ENCODE measurements around the gene HDAC7.

The HDAC7 gene

GRCh38 chr12:47795121-47795813, 24.4 kb downstream of the HDAC7 start:
- no peak for DNase-seq (ENCODE audit: low spot score)

- no peak for DNase-seq (ENCODE audit: low spot score)
Measured at GRCh38 chr12:47794679-47795078, 25.0 kb downstream of the HDAC7 start.

DNA sequence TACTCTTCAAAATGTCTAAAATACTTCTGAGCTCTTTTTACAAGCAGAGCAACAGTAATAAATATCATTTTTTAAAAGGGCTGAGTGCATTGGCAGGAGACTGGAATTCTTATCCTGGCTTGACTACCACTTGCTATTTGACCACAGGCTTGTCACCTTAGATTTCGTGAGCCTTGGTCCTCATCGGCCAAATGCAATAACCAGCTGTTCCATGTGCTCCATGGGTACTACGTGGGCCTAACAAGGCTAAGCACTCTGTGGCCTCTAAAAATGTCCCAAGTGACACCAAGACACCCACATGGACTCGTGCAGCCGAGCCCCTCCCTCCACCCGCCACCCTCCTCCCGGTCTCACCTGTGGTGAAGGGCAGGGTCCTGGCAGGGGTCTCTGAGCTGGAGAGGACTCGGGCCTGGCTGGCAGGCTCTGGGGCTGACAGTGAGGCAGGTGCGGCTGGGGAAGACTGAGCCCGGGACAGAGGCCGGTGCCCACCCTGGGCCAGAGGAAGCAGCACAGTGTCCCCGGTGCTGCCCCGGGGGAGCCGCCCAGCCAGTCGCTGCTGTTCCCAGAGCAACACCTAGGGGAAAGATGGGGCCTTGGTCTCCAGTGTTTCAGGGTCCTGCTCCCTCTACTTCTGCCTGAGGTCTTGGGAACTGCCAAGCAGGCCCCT, 26.6 kb downstream of the HDAC7 start:
- no peak for DNase-seq (ENCODE audit: low spot score)

GRCh38 chr12:47791874-47792273, 27.8 kb downstream of the HDAC7 start:
- DNase-seq (ENCODE audit: low spot score) = no peak

DNA sequence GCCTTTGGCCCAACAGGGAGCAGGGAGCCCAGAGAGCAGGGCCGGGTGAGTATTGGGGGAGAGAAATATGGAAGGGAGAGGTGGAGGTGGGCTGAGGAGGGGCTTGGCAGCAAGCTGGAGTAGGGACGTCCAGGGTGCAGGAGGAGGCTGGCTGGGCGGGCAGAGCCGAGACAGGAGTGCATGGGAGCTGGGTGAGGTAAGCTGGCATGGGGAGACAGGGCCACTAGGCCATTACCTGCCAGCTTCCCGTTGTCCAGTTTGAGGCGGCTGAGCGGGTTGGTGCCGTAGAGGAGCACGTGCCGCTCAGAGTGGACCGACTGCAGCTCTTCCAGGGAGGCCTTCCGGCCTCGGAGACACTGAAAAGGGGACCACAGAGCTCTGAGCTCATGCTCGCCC, 28.4 kb downstream of the HDAC7 start:
- no peak for DNase-seq (ENCODE audit: low spot score)

GRCh38 chr12:47790676-47791350, 28.9 kb downstream of the HDAC7 start:
- DNase-seq (ENCODE audit: low spot score) = no peak

- DNase-seq (ENCODE audit: low spot score) = no peak
Measured at GRCh38 chr12:47789712-47790489, 29.8 kb downstream of the HDAC7 start.

- no peak for DNase-seq (ENCODE audit: low spot score)
Measured at GRCh38 chr12:47789141-47789540, 30.6 kb downstream of the HDAC7 start.

DNA sequence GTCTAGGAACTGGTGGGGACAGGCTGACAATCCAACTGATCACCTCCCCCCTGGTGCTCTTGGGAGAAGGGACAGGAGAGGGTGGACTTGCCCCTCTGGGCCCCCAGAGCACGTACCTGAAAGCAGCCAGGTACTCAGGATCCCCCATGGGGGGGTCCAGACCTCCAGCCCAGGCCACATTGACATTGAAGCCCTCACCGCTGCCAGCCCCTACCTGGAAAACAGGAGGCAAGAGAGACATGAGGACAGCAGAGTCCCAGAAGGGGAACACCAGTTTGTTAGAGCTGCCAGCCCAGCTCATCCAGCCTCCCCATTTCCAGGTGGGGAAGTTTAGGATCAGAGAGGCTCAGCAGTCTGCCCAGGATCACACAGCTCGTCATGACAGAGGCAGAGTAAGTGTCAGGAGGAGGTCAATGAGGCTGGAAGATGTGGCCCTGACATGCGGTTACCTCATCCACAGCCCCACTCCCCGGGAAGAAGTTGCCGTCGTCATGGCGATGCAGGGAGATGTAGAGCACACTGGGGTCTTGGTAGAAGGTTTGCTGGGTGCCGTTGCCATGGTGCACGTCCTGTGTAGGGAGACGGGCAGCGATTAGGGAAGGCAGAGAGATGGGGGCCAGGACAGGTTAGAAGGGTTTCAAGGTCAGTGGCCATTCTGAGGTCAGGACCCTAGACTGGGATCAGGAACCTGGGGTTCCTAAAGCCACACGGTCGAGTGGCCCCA, 31.9 kb downstream of the HDAC7 start:
- DNase-seq (ENCODE audit: low spot score) = no peak

GRCh38 chr12:47786662-47787280, 32.9 kb downstream of the HDAC7 start:
- DNase-seq (ENCODE audit: low spot score) = no peak

DNA sequence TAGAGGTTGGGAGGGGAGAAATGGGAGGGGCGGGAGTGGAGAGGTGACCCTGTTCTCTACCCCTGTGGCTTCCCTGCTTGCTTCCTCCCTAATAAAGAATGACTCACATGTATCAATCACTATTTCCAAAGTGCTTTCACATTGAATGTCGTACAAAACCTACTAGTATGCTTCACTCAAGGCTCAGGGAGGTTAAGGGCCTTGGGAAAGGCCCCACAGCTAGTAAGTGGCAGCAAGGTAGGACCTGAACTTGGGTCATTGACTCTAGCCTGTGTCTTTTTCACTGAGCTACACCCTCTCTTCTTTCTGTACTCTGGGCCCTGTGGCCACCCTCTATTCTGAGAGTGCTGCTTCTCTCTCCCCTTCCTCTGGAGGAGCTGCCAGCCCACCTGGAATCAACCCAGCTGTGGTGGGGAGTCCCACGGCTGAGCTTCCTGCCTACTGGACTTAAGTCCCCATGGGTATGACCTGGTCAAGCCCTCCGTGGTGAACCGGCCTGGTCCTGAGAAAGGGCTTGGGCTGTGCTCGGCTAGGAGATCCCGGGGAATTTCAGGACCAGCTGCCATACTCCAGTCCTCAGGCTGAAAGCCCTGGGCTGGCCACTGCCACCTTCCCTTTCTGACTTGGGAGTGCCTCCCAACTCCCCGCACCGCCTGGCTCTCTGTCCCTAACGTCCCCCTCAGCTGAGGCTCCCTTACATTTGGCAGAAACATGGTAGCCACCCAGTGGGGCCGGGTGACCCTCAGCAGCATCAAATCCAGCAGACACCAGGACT, 33.6 kb downstream of the HDAC7 start:
- DNase-seq (ENCODE audit: low spot score) = no peak

GRCh38 chr12:47785036-47785886, 34.4 kb downstream of the HDAC7 start:
- DNase-seq (ENCODE audit: low spot score) = no peak

DNA sequence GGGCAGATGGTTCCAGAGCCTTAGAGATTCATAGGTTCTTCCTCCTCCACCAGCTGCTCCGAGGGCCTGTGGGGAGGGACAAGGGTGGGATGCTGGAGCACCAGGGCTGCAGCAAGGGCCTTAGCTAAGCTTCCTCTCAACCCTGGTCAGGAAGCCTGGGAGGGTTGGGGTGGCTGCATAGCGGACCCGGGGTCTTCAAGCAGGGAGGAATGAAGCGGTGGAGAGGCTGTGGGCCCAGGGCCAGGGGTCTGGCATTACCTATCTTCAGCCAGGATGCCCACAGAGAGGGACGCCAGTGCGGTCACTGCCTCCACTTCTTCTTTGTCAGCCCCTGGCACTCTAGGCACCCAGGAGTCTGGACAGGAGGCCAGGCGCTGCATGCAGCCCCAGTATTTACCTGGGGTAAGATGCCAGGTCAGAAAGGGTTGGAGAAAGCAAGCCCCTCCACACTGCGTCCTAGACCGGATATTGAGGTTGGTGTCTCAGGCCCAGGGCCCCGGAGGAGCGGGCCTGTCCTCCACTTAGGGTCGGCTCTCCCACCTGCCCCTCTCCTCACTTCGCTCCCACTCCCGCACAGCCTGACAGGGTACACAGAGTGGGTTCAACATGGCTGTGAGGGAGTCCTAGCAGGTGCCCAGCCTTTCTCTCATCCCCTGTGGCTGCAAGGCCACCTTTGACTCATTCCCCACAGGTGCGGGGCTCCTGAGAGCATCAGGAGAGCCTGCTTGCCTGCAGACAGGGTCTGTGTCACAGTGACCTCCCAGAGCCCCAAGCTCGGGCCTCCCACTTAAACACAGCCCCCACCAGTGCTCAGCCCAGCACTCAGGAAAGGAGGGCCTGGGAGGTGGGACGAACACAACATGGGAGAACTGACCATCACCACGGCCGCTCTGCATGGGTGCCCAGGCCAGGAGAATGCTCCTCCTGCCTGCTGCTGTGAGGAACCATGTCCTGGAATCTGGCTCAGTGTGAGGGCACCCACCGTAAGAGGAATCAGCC, 35.6 kb downstream of the HDAC7 start:
- DNase-seq (ENCODE audit: low spot score) = no peak

GRCh38 chr12:47783024-47783755, 36.5 kb downstream of the HDAC7 start:
- no peak for DNase-seq (ENCODE audit: low spot score)

GRCh38 chr12:47782372-47782770, 37.3 kb downstream of the HDAC7 start:
- no peak for DNase-seq (ENCODE audit: low spot score)

DNA sequence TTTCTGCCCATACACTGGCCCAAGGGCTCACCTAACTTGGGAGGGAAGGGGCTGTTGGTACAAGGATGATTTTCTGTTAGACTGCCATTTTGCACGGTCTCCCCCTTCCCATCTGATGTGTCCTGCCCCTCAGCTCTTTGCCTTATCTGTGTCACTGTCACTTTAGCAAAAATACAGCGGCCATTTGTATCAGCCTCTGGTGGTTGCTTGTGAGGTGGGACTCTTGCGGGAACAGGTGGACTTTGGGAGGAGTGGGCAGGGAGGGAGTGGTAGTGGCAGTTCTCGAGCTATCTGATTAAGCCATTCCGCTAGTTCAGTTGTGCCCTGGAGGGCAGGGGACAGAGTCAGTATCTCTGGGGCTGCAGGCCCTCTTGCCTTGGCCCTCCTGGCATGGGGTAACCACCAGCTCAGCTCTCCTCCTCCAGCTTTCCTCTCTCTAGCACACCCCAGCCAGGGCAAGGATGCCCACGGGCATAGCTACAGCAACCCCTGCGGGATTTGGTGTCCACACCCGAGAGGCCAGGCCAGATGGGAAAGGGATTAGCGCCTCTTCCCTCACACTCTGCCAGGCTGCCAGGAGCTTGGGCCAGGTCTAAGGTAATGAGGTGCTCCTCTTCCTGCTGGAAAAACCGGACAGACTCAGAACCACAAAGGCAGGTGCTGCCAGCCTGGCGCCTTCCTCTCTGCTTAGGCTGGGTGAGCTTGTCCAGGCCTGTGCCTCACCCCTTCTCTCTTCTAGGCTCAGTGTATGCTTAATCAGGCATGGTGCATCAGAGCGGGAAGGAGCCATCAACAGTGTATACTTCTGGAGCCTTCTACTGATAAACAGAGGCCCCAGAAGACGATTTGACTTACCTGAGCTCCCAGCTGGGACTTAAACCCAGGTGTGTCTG, 38.0 kb downstream of the HDAC7 start:
- no peak for DNase-seq (ENCODE audit: low spot score)
